ENCODE results near the gene ANKS1A.

Gene ANKS1A

GRCh38 chr6:34924831-34925625 is 36.0 kb downstream of the ANKS1A start:
- TF ChIP-seq EZH2phosphoT487 (IDR thresholded peaks at IDR 0.05; ENCODE audit: borderline replicate concordance) (no peak), CTCF (conservative IDR thresholded peaks at IDR 0.05; ENCODE audit: low read length) (no peak)
- Histone ChIP-seq H3K36me3 (ENCODE audit: insufficient read depth, low read length) (no peaks in the 10 kb centered on the region), H3K4me3 (ENCODE audit: low read length, poor library complexity, severe bottlenecking) (no peak overlapping the region), H3K79me2 (ENCODE audit: insufficient read depth, low read length) (no peaks in the 10 kb centered on the region), H3K27me3 (ENCODE audit: insufficient read depth, low read length, poor library complexity, severe bottlenecking) (no peaks in the 10 kb centered on the region), H3F3A (ENCODE audit: low read depth) (no peaks in the 10 kb centered on the region), H3K4me1 (ENCODE audit: insufficient read depth, low read length, poor library complexity, severe bottlenecking) (peaks cover 7% of the 10 kb centered on the region), H3K9me2 (replicated peaks; ENCODE audit: low read depth, low read length) (no peaks in the 10 kb centered on the region), H2AFZ (ENCODE audit: low read length) (no peak overlapping the region), H3K9ac (ENCODE audit: low read depth, low read length, poor library complexity, severe bottlenecking) (no peak overlapping the region), H3K4me2 (ENCODE audit: low read depth, low read length, poor library complexity, severe bottlenecking) (no peak overlapping the region), H4K20me1 (ENCODE audit: insufficient read depth, low read length, poor library complexity, severe bottlenecking) (no peaks in the 10 kb centered on the region), H3K9me3 (ENCODE audit: insufficient read depth, low read depth, low read length) (no peaks in the 10 kb centered on the region)

DNA sequence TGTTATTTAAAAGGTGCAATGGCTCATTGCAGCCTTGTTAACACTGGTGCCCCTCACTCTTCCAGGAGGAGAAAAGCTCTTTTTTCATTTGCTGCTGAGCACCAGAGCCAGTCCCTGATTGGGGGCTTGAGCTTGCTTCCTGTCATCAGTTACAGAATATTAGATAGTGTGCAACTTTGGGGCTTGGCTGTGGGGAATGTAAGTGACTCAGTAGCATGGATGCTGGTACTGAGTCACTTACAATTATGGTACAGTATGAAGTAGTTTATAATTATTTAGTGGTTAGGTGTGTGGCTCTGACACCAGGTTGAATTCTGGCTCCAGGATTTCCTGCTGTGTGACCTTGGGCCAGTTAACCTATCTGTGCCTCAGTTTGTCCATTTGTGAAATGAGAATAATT is 37.6 kb downstream of the ANKS1A start:
- no peaks in the 10 kb centered on the region for H3F3A ChIP-seq (ENCODE audit: low read depth)
- H3K27me3 ChIP-seq (ENCODE audit: insufficient read depth, low read length, poor library complexity, severe bottlenecking) = no peaks in the 10 kb centered on the region
- no peak overlapping the region for H3K4me2 ChIP-seq (ENCODE audit: low read depth, low read length, poor library complexity, severe bottlenecking)
- no peak overlapping the region for H3K4me3 ChIP-seq (ENCODE audit: low read length, poor library complexity, severe bottlenecking)
- no peaks in the 10 kb centered on the region for H3K9me3 ChIP-seq (ENCODE audit: insufficient read depth, low read depth, low read length)
- no peaks in the 10 kb centered on the region for H4K20me1 ChIP-seq (ENCODE audit: insufficient read depth, low read length, poor library complexity, severe bottlenecking)
- H3K9me2 ChIP-seq (replicated peaks; ENCODE audit: low read depth, low read length) = no peaks in the 10 kb centered on the region
- H3K79me2 ChIP-seq (ENCODE audit: insufficient read depth, low read length) = no peaks in the 10 kb centered on the region
- no peak overlapping the region for H2AFZ ChIP-seq (ENCODE audit: low read length)
- H3K36me3 ChIP-seq (ENCODE audit: insufficient read depth, low read length) = no peaks in the 10 kb centered on the region
- H3K4me1 ChIP-seq (ENCODE audit: insufficient read depth, low read length, poor library complexity, severe bottlenecking) = peaks cover 7% of the 10 kb centered on the region
- H3K9ac ChIP-seq (ENCODE audit: low read depth, low read length, poor library complexity, severe bottlenecking) = no peak overlapping the region
- TF ChIP-seq CTCF (conservative IDR thresholded peaks at IDR 0.05; ENCODE audit: low read length) (no peak), EZH2phosphoT487 (IDR thresholded peaks at IDR 0.05; ENCODE audit: borderline replicate concordance) (no peak)

DNA sequence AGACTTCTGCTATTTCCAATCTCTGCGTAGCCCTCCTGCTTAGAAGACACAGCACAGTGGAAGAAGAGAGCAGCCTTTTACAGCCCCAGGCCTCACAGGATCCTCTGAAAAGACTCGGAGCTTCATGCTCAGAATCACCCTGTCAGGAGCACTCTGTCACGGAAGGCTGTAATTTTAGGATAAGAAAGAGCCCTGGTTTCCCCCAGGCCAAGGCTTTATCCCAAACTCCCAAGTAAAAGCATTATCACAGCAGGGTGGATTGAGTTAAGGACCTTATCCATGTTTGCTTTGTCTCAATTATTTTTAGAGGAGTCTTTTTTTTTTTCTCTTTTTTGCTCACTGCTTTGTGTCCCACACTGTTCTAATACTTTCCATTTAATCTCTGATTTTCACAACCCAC is 39.2 kb downstream of the ANKS1A start:
- no peak for TF ChIP-seq EZH2phosphoT487 (IDR thresholded peaks at IDR 0.05; ENCODE audit: borderline replicate concordance)
- TF ChIP-seq CTCF (conservative IDR thresholded peaks at IDR 0.05; ENCODE audit: low read length) = no peak
- H3F3A ChIP-seq (ENCODE audit: low read depth) = no peaks in the 10 kb centered on the region
- no peaks in the 10 kb centered on the region for H3K36me3 ChIP-seq (ENCODE audit: insufficient read depth, low read length)
- peaks cover 3% of the 10 kb centered on the region for H3K4me1 ChIP-seq (ENCODE audit: insufficient read depth, low read length, poor library complexity, severe bottlenecking)
- H3K79me2 ChIP-seq (ENCODE audit: insufficient read depth, low read length) = no peaks in the 10 kb centered on the region
- no peaks in the 10 kb centered on the region for H3K9me3 ChIP-seq (ENCODE audit: insufficient read depth, low read depth, low read length)
- H3K9ac ChIP-seq (ENCODE audit: low read depth, low read length, poor library complexity, severe bottlenecking) = no peak overlapping the region
- H3K4me2 ChIP-seq (ENCODE audit: low read depth, low read length, poor library complexity, severe bottlenecking) = no peak overlapping the region
- H3K4me3 ChIP-seq (ENCODE audit: low read length, poor library complexity, severe bottlenecking) = no peak overlapping the region
- no peaks in the 10 kb centered on the region for H3K27me3 ChIP-seq (ENCODE audit: insufficient read depth, low read length, poor library complexity, severe bottlenecking)
- no peaks in the 10 kb centered on the region for H4K20me1 ChIP-seq (ENCODE audit: insufficient read depth, low read length, poor library complexity, severe bottlenecking)
- H3K9me2 ChIP-seq (replicated peaks; ENCODE audit: low read depth, low read length) = no peaks in the 10 kb centered on the region
- no peak overlapping the region for H2AFZ ChIP-seq (ENCODE audit: low read length)

Measured in Loucy (cell line).